RWPE1 (cell line): ENCODE measurements around the gene EMD.

Experiments
- CTCF ChIA-PET: fragments of 350-600 bp; sonication (Branson Sonifier 250); formaldehyde crosslinking; extraction: SDS; loops from one replicate; lab custom pipeline; 2021; lab: Yijun Ruan, JAX
- POLR2A ChIA-PET: fragments of 400-600 bp; formaldehyde crosslinking; extraction: SDS; loops from one replicate; lab custom pipeline; 2020; ENCODE audit warnings: antibody characterized with exemption; ENCODE audit not compliant: low non-redundant PET; lab: Yijun Ruan, JAX
- DNase-seq: peaks from one replicate; pipeline ENCODE4 v3.0.0; 2012; ENCODE audit warnings: low spot score
- H3K27ac ChIP-seq: fragments of 450-650 bp; 2 replicates; pipeline ENCODE4 v1.5.1; 2017
- CTCF ChIP-seq: fragments of 450-650 bp; conservative IDR thresholded peaks from 2 replicates; pipeline ENCODE4 v1.5.1; 2017; ENCODE audit warnings: low read depth, mild to moderate bottlenecking

Gene EMD

DNA sequence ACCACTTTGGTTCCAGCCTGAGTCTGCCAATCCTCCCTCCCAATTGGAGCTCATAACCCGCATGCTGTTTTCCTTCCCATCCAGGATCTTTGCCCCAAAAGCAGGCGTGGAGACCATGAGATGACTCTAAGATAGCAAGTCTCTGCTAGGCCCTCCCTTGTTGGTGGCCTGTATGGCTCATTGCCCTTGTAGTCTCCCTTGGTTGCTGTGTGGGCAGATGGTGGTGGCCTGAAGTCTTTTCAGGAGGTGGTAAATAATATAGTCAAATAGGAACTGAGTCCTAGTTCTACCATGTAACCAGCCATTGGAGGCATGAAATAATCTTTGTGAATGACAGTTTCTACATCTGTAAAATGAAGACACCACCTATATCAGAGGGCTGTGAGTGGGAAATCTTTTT, 50.6 kb downstream of the EMD start:
- POLR2A ChIA-PET: no interaction called here

GRCh38 chrX:154430479-154430878, 51.4 kb downstream of the EMD start:
- ChIA-PET POLR2A (interaction anchor here (1.4 kb wide), 1 partner anchor 32 kb away, joined by 4 read pairs; the partner anchor contains the start of gene RPL10), CTCF (no interaction called here)

More for the DNA sequence above, 50.6 kb downstream of the EMD start:
- H3K27ac ChIP-seq: no peak overlapping the region
- TF ChIP-seq CTCF: no peak
- DNase-seq: no peak
- CTCF ChIA-PET: no interaction called here

DNA sequence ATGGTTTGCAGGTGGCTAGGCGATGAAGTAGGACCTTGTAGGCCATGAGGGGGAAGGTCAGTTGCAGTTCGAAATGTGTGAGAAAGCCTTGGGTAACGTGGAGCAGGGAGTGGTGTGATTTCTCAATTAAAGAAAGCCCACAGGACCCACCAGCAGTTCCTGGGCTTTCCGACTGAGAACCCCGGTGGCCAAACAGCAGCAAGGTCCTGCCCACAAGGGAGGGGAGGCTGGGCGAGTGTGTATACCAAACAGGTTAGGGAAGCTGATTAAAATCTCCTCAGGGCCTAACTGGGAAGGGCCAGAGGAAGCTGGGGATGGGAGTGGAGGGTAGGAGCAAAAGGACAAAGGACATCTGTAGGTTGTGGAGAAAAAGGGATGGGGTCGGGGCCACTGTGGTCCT, 51.8 kb downstream of the EMD start:
- no peak for TF ChIP-seq CTCF
- CTCF ChIA-PET: no interaction called here
- POLR2A ChIA-PET: interaction anchor here (1.4 kb wide), 1 partner anchor 33 kb away, joined by 4 read pairs; the partner anchor contains the start of gene RPL10
- peak overlapping the region; percentile 22 for H3K27ac ChIP-seq
- DNase-seq: no peak

More at GRCh38 chrX:154430479-154430878, 51.4 kb downstream of the EMD start:
- TF ChIP-seq CTCF: no peak
- DNase-seq: no peak
- H3K27ac ChIP-seq: peak overlapping the region; percentile 22
